B cell (primary cell): Measurements from ENCODE around the gene TRIP10. TPM values are rescaled to one million over a fixed set of nuclear protein-coding genes. Genes with fewer than 3 reads are reported as not detected.

Experiments
- ATAC-seq: fragments of 200-7000 bp; cut with Tn5 transposase; one replicate; pipeline ENCODE4 v1.10.0; 2021; ENCODE audit warnings: low read depth, mild to moderate bottlenecking, moderate number of reproducible peaks, moderate library complexity
- CTCF ChIA-PET: fragments of 350-600 bp; sonication (Branson Sonifier 250); formaldehyde crosslinking; loops from one replicate; lab custom pipeline; 2021; ENCODE audit warnings: antibody characterized with exemption, inconsistent platforms; lab: Charles Lee
- POLR2A ChIA-PET: fragments of 350-600 bp; sonication (Branson Sonifier 250); formaldehyde crosslinking; loops from one replicate; lab custom pipeline; 2021; ENCODE audit warnings: antibody characterized with exemption; lab: Charles Lee
- DNase-seq: peaks from one replicate; pipeline ENCODE4 v3.0.0; 2013
- H2AFZ ChIP-seq: 2 replicates; pipeline ENCODE4 v1.6.1; 2012; ENCODE audit warnings: mild to moderate bottlenecking, low read depth, low read length; ENCODE audit not compliant: insufficient read depth, poor library complexity, severe bottlenecking
- H3K27ac ChIP-seq, 2 donors: 1 replicate in 1 of 2; 2 replicates in 1 of 2; pipeline ENCODE4 v1.5.1; 2012 to 2013; ENCODE audit warnings: low read length in 2 of 2, mild to moderate bottlenecking in 2 of 2, moderate library complexity in 1 of 2
- H3K27me3 ChIP-seq, 4 experiments: fragments of 200-600 bp in 1 of 4; sonication (generic) in 1 of 4; replicated peaks in 1 of 4; 1 replicate in 2 of 4; 2 replicates in 2 of 4; pipeline versions ENCODE4 v1.6.1 to v1.7.0; 2013 to 2016; ENCODE audit warnings: low read length in 3 of 4, mild to moderate bottlenecking in 2 of 4, mixed read lengths in 1 of 4, moderate library complexity in 1 of 4; ENCODE audit not compliant: insufficient read depth in 4 of 4, control insufficient read depth in 3 of 4; ENCODE audit errors: control extremely low read depth in 1 of 4
- H3K36me3 ChIP-seq, 2 experiments: replicated peaks in 1 of 2; 1 replicate in 1 of 2; 2 replicates in 1 of 2; pipeline versions ENCODE4 v1.6.1 to v1.7.1; 2013; ENCODE audit warnings: low read length in 1 of 2; ENCODE audit not compliant: insufficient read depth in 2 of 2, control insufficient read depth in 1 of 2; ENCODE audit errors: control extremely low read depth in 1 of 2, extremely low read depth in 1 of 2
- H3K4me1 ChIP-seq, 2 donors: fragments of 200-600 bp in 1 of 2; sonication (generic) in 1 of 2; 1 replicate in 1 of 2; 2 replicates in 1 of 2; pipeline versions ENCODE4 v1.5.1 to v1.6.1; 2013 to 2017; ENCODE audit warnings: low read length in 2 of 2; ENCODE audit not compliant: control insufficient read depth in 2 of 2, insufficient read depth in 2 of 2
- H3K4me2 ChIP-seq: replicated peaks from 2 replicates; pipeline ENCODE3; 2012; ENCODE audit warnings: mild to moderate bottlenecking, low read depth, low read length; ENCODE audit not compliant: poor library complexity, severe bottlenecking
- H3K4me3 ChIP-seq, 5 experiments: fragments of 200-600 bp in 1 of 5; sonication (generic) in 1 of 5; 1 replicate in 3 of 5; 2 replicates in 2 of 5; pipeline versions ENCODE4 v1.5.1 to v1.7.0; 2011 to 2016; ENCODE audit warnings: low read length in 4 of 5, mild to moderate bottlenecking in 4 of 5, low read depth in 2 of 5, control low read depth in 1 of 5, moderate library complexity in 1 of 5; ENCODE audit not compliant: insufficient read depth in 1 of 5; ENCODE audit errors: control extremely low read depth in 1 of 5, extremely low read depth in 1 of 5
- H3K79me2 ChIP-seq: fragments of 200-600 bp; sonication (generic); one replicate; pipeline ENCODE4 v1.6.0; 2016; ENCODE audit warnings: low read length; ENCODE audit not compliant: control insufficient read depth, insufficient read depth
- H3K9ac ChIP-seq: fragments of 200-600 bp; sonication (generic); 2 replicates; pipeline ENCODE4 v1.6.1; 2017; ENCODE audit warnings: mild to moderate bottlenecking, low read length, moderate library complexity
- H3K9me3 ChIP-seq, 3 donors: one replicate each; pipeline versions ENCODE4 v1.6.1 to v1.7.1; 2013; ENCODE audit warnings: low read length in 2 of 3; ENCODE audit not compliant: control insufficient read depth in 2 of 3, insufficient read depth in 1 of 3; ENCODE audit errors: control extremely low read depth in 1 of 3
- H4K20me1 ChIP-seq: 2 replicates; pipeline ENCODE4 v1.6.0; 2012; ENCODE audit warnings: mild to moderate bottlenecking, low read length; ENCODE audit not compliant: insufficient read depth, control insufficient read depth, poor library complexity, severe bottlenecking
- H3K27ac Mint-ChIP-seq: one replicate; pipeline ENCODE4 v1.8.0; 2021; ENCODE audit warnings: mixed read lengths
- H3K27me3 Mint-ChIP-seq: one replicate; pipeline ENCODE4 v1.8.0; 2021; ENCODE audit warnings: mixed read lengths
- H3K4me1 Mint-ChIP-seq: one replicate; pipeline ENCODE4 v1.8.0; 2021; ENCODE audit warnings: mixed read lengths
- H3K4me3 Mint-ChIP-seq: one replicate; pipeline ENCODE4 v1.8.0; 2021; ENCODE audit warnings: mixed read lengths
- H3K9me3 Mint-ChIP-seq: one replicate; pipeline ENCODE4 v1.8.0; 2022; ENCODE audit warnings: mixed read lengths; ENCODE audit not compliant: insufficient read depth
- EZH2 ChIP-seq: IDR thresholded peaks from 2 replicates; pipeline ENCODE4 v1.6.1; 2012; ENCODE audit warnings: borderline replicate concordance, low read depth, mild to moderate bottlenecking, moderate library complexity, low read length; ENCODE audit not compliant: insufficient read depth, poor library complexity, severe bottlenecking
- WGBS: methylation state at CpG from one replicate; pipeline ENCODE4 v1.1.5; 2013; ENCODE audit warnings: missing lambda C conversion rate; ENCODE audit not compliant: insufficient coverage; 5-methylcytosine and 5-hydroxymethylcytosine counted together
- intact Hi-C: fragments of 100-400 bp; cut with micrococcal nuclease; formaldehyde crosslinking; loops from one replicate; pipeline ENCODE4 v1.10.0; 2022
- polyA plus RNA-seq: library from polyadenylated mRNA; depleted of rRNA; stranded (reverse); fragments of >200 nt; gene quantifications from 2 replicates; pipeline ENCODE4 v1.2.3, GENCODE V29; 2012
- total RNA-seq, 2 donors: library from RNA; stranded (reverse); fragments of 120-200 nt in 1 of 2; gene quantifications; 1 replicate in 1 of 2; 2 replicates in 1 of 2; pipeline versions ENCODE4 v1.2.3 to v1.2.4, GENCODE V29; 2013 to 2022
- TF ChIP-seq, protein P1 (sequence below): fragments of 200-600 bp; IDR thresholded peaks from one replicate; pipeline ENCODE4 v1.8.0; 2022; ENCODE audit warnings: antibody characterized with exemption, mild to moderate bottlenecking

Gene TRIP10
- total and polyA plus RNA-seq, 2 donors (not counting 1 experiment from before 2014, with no cell fraction given), result 5.9 to 42.7 TPM

DNA sequence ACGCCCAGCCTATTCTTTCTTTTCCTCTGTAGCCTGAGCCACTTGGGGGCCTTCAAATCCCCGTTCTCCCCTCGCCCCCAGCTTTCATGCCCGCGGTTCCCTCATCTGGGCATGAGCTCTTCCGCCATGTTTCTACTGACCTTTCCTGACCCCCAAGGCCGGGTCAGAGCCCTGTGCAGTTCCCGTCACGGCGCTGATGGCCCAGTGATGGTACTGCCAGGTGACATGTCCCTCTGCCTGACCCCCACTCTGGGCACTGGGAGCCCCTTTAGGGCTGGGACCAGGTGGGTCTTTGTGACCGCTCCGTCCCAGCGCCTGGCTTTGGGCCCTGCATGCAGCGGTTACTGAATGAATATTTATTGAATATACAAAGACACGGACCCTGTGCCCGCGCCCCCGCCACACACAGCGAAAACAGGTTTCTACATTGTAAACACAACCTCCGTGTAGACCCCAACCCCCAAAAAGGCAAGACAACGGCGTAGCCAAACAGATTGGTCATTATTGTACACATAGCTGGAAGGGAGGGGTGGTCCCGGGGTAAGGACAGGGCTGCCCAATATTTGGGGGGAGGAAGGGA lies 9.8 kb upstream of the TRIP10 start:
- Mint-ChIP-seq H3K4me1 (peaks cover 32% of the 10 kb centered on the region), H3K4me3 (no peak overlapping the region), H3K27ac (no peak overlapping the region), H3K27me3 (no peaks in the 10 kb centered on the region), H3K9me3 (no peaks in the 10 kb centered on the region)
- no peak overlapping the region for H3K27ac ChIP-seq
- H2AFZ ChIP-seq, result no peak overlapping the region
- H3K4me2 ChIP-seq, result no peak overlapping the region
- peaks cover 19% of the 10 kb centered on the region in 2 donors for H3K4me1 ChIP-seq
- no peak overlapping the region for H3K9ac ChIP-seq
- H3K9me3 ChIP-seq, result peaks cover 0 to 3% (median 0%) of the 10 kb centered on the region in 3 donors
- intact Hi-C loops, result loop anchor here (10.0 kb wide), 1 partner anchor 55 kb away; the partner anchor contains the start of gene TNFSF14
- H4K20me1 ChIP-seq, result no peaks in the 10 kb centered on the region
- no peaks in the 10 kb centered on the region for H3K27me3 ChIP-seq
- DNase-seq (no peak), ATAC-seq (no peak)
- no peak overlapping the region for H3K4me3 ChIP-seq
- POLR2A ChIA-PET, result interaction anchor here (0.6 kb wide), 1 partner anchor 225 kb away, joined by 3 read pairs; no protein-coding TSS in a partner anchor
- H3K36me3 ChIP-seq, result peaks cover 0 to 10% of the 10 kb centered on the region in 2 experiments
- 98% methylated on average over 14 of the region's 23 CpGs for whole genome bisulfite sequencing
- peaks cover 5% of the 10 kb centered on the region for H3K79me2 ChIP-seq
- CTCF ChIA-PET, result interaction anchor here (1.9 kb wide), 1 partner anchor 134 kb away, joined by 7 read pairs; no protein-coding TSS in a partner anchor
- TF ChIP-seq EZH2, result no peak
- TF ChIP-seq, protein P1, sequence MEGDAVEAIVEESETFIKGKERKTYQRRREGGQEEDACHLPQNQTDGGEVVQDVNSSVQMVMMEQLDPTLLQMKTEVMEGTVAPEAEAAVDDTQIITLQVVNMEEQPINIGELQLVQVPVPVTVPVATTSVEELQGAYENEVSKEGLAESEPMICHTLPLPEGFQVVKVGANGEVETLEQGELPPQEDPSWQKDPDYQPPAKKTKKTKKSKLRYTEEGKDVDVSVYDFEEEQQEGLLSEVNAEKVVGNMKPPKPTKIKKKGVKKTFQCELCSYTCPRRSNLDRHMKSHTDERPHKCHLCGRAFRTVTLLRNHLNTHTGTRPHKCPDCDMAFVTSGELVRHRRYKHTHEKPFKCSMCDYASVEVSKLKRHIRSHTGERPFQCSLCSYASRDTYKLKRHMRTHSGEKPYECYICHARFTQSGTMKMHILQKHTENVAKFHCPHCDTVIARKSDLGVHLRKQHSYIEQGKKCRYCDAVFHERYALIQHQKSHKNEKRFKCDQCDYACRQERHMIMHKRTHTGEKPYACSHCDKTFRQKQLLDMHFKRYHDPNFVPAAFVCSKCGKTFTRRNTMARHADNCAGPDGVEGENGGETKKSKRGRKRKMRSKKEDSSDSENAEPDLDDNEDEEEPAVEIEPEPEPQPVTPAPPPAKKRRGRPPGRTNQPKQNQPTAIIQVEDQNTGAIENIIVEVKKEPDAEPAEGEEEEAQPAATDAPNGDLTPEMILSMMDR, result no peak

DNA sequence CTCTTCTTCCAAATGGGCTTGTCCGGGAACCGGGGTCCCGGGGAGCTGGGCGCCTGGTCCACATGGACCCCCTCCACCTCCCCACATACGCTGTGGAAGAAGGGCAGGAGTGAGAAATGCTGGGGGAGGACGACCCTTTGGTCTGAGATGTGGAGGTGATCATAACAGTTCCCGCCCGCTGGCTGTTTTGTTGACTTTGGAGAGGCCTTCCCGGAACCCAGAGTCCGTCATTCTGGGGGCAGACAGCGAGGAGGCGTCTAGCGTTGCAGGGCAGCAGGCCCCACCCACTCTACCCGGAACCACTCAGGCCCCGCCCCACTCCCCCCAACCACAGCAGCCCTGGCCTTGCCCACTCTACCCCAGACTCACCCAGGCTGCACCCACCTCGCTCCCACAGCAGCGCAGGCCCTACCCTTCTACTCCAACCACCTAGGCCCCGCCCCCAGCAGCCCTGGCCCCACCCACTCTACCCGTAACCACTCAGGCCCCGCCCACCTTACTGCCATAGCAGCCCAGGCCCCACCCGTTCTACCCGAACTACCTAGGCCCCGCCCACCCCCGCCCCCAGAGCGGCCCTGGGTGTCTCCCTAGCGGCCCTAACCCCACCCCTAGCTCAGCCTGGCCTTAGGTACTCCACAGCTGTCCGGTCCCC lies 9.2 kb upstream of the TRIP10 start:
- Histone ChIP-seq H3K36me3 (peaks cover 0 to 10% of the 10 kb centered on the region in 2 experiments), H3K4me3 (no peak overlapping the region), H3K27ac (no peak overlapping the region), H3K79me2 (peaks cover 5% of the 10 kb centered on the region), H3K4me1 (peaks cover 13% of the 10 kb centered on the region in 2 donors), H3K9ac (no peak overlapping the region), H3K27me3 (no peaks in the 10 kb centered on the region), H3K4me2 (no peak overlapping the region), H2AFZ (no peak overlapping the region), H3K9me3 (peaks cover 0 to under 1% (median 0%) of the 10 kb centered on the region in 3 donors), H4K20me1 (no peaks in the 10 kb centered on the region)
- TF ChIP-seq, protein P1, result no peak
- TF ChIP-seq EZH2, result no peak
- CTCF ChIA-PET, result interaction anchor here (1.9 kb wide), 1 partner anchor 134 kb away, joined by 7 read pairs; no protein-coding TSS in a partner anchor
- Mint-ChIP-seq H3K27ac (no peak overlapping the region), H3K27me3 (no peaks in the 10 kb centered on the region), H3K4me3 (no peak overlapping the region), H3K4me1 (peaks cover 26% of the 10 kb centered on the region), H3K9me3 (no peaks in the 10 kb centered on the region)
- intact Hi-C loops, result no loop called here
- POLR2A ChIA-PET, result interaction anchor here (0.6 kb wide), 1 partner anchor 225 kb away, joined by 3 read pairs; no protein-coding TSS in a partner anchor
- WGBS, result 90% methylated on average over 13 of the region's 27 CpGs
- DNase-seq (no peak), ATAC-seq (peak; percentile 28)
